Dermis lymphatic vessel endothelial cell (primary cell): Measurements from ENCODE around the gene MSH4. TPM values are rescaled to one million over a fixed set of nuclear protein-coding genes. Genes with fewer than 3 reads are reported as not detected.

ENCODE experiments used
- total RNA-seq: library from RNA; depleted of rRNA; stranded (reverse); fragments of >200 nt; gene quantifications from 2 replicates; pipeline ENCODE4 v1.2.1, GENCODE V29; 2014

MSH4 gene
- 0.11 and 0.17 TPM in 2 replicates for total RNA-seq

GRCh38 chr1:75796376-75797272, at the start of gene MSH4:
Gene MSH4, plus strand, starts transcription at chr1:75796882. Its CDS starts 104 bp downstream, at chr1:75796986.

GRCh38 chr1:75785983-75786853, 10.5 kb upstream of the MSH4 start, which contains the start of gene RABGGTB:
Gene RABGGTB, plus strand, starts transcription at chr1:75786256. Its CDS starts 16 bp downstream, at chr1:75786272.

DNA sequence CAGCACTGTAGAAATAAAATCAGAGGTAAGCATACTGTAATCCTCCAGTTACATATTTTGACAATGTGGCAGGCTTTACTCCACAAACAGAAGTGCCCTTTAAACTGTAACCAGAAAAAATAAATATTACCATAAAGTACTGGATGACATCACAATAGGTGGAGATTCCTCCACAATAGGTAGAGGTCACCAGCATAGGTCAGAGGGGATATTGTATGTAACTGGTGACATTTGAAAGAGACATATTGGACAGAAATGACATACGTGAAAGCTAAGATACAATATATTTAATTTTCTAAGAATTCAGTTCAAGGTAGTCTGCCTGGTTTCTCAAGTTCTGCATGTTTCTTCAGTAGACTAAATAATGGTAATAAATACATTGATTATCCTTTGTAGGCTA, 135.6 kb downstream of the MSH4 start, which contains the start of gene ASB17:
TSS of gene ASB17 (minus strand) at position 101 of the 400 bp plus-strand sequence. CDS start 113 bp downstream, outside the sequence.

Other genes with a start within 250 kb of the MSH4 start
- gene SLC44A5, start 185.8 kb upstream of the MSH4 start, total RNA-seq: 2.5 and 8.7 TPM in 2 replicates
- 33.9 and 42.4 TPM in 2 replicates for gene ACADM, start 72.2 kb upstream of the MSH4 start, total RNA-seq
- 50.6 and 71.9 TPM in 2 replicates for gene RABGGTB, start 10.6 kb upstream of the MSH4 start, total RNA-seq
- gene ASB17, start 135.5 kb downstream of the MSH4 start, total RNA-seq: not detected in 2 replicates